ENCODE measurements around the gene CRYBG1. TPM values are rescaled to one million over a fixed set of nuclear protein-coding genes. Genes with fewer than 3 reads are reported as not detected.
A peak's percentile ranks its signal among the peaks of the same experiment; 100 is the strongest.

Gene CRYBG1
- total RNA-seq, 1 donor from 2014 or later, result 0.07 TPM

- H3K36me3 Mint-ChIP-seq (ENCODE audit: low read depth), result no peaks in the 10 kb centered on the region
- H3K27ac Mint-ChIP-seq (ENCODE audit: unreplicated experiment), result no peak overlapping the region
- TF ChIP-seq, protein P1, sequence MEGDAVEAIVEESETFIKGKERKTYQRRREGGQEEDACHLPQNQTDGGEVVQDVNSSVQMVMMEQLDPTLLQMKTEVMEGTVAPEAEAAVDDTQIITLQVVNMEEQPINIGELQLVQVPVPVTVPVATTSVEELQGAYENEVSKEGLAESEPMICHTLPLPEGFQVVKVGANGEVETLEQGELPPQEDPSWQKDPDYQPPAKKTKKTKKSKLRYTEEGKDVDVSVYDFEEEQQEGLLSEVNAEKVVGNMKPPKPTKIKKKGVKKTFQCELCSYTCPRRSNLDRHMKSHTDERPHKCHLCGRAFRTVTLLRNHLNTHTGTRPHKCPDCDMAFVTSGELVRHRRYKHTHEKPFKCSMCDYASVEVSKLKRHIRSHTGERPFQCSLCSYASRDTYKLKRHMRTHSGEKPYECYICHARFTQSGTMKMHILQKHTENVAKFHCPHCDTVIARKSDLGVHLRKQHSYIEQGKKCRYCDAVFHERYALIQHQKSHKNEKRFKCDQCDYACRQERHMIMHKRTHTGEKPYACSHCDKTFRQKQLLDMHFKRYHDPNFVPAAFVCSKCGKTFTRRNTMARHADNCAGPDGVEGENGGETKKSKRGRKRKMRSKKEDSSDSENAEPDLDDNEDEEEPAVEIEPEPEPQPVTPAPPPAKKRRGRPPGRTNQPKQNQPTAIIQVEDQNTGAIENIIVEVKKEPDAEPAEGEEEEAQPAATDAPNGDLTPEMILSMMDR (conservative IDR thresholded peaks at IDR 0.05), result no peak
- no peaks in the 10 kb centered on the region for H3K9me3 Mint-ChIP-seq
- no peaks in the 10 kb centered on the region for H3K4me1 Mint-ChIP-seq
- H3K27me3 Mint-ChIP-seq (ENCODE audit: low read depth), result peaks cover 12% of the 10 kb centered on the region
- no peak overlapping the region for H3K4me3 Mint-ChIP-seq
- no peak for DNase-seq (ENCODE audit: low read depth, low spot score)
Observed at GRCh38 chr6:106434530-106434929, 74.0 kb downstream of the CRYBG1 start.

DNA sequence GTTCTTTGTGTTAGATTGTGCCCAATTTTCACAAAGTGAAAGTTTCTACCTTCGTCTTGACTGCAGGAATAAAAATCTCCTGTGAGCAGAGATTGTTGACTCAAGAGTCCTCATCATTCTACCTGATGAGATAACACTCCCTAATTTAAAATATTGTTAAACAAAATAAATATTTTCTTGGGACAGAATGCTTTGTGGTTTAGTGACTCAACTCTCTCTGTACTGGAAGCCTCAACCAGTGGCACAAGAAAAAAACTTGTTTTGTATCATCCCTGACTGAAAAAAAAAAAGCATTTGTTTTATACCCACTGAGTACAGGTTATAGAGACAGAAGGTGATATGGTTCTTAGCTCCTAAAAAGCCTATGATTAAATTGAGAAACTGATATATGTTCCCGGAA, 78.9 kb downstream of the CRYBG1 start:
- Mint-ChIP-seq H3K4me1 (no peaks in the 10 kb centered on the region), H3K36me3 (ENCODE audit: low read depth) (no peaks in the 10 kb centered on the region), H3K27me3 (ENCODE audit: low read depth) (peaks cover 54% of the 10 kb centered on the region), H3K9me3 (no peaks in the 10 kb centered on the region), H3K4me3 (no peak overlapping the region), H3K27ac (ENCODE audit: unreplicated experiment) (no peak overlapping the region)
- TF ChIP-seq, protein P1 (conservative IDR thresholded peaks at IDR 0.05), result no peak
- no peak for DNase-seq (ENCODE audit: low read depth, low spot score)

DNA sequence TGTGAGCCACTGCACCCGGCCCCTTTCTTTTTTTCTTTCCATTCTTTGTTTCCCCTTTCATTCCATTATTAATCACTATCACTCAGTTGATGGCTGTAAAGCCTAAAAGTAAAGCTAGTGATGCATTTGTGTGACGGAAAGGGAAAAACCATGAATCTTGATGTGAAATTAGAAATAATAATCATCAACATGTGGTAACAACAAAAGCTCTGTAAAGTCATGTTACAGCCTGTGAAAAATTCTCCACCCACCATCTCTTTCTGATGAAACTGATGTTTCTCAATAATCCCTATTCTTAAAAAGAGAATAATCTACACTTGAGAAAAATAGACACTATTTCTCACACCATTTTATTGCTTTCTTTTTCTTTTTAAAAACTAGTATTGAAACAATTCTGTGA, 80.0 kb downstream of the CRYBG1 start:
- Mint-ChIP-seq H3K27ac (ENCODE audit: unreplicated experiment) (no peak overlapping the region), H3K36me3 (ENCODE audit: low read depth) (no peaks in the 10 kb centered on the region), H3K4me1 (peaks cover 4% of the 10 kb centered on the region), H3K27me3 (ENCODE audit: low read depth) (peaks cover 61% of the 10 kb centered on the region), H3K9me3 (no peaks in the 10 kb centered on the region), H3K4me3 (no peak overlapping the region)
- DNase-seq (ENCODE audit: low read depth, low spot score), result no peak
- TF ChIP-seq, protein P1 (conservative IDR thresholded peaks at IDR 0.05), result no peak

DNA sequence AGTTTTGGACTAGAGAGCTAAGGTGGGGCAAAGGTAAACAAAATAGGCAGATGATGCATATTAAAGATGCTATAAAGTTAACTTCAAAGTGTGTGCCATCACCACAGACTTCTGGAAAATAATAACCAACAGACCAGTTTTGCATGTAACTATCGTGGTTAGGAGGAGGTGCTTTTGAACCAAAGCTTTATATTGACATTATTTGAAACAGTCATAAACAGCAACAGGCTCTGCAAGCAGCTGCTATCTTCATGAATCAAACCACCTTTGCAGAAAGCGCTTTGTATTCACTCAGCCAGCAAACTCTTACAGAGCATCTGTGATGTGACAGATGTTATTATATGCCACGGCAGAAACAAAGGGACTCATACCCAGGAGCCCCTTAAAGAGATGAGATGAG, 81.9 kb downstream of the CRYBG1 start:
- peaks cover 61% of the 10 kb centered on the region for H3K27me3 Mint-ChIP-seq (ENCODE audit: low read depth)
- TF ChIP-seq, protein P1 (conservative IDR thresholded peaks at IDR 0.05), result no peak
- peaks cover 4% of the 10 kb centered on the region for H3K4me1 Mint-ChIP-seq
- no peak for DNase-seq (ENCODE audit: low read depth, low spot score)
- no peaks in the 10 kb centered on the region for H3K36me3 Mint-ChIP-seq (ENCODE audit: low read depth)
- H3K9me3 Mint-ChIP-seq, result no peaks in the 10 kb centered on the region
- no peak overlapping the region for H3K27ac Mint-ChIP-seq (ENCODE audit: unreplicated experiment)
- H3K4me3 Mint-ChIP-seq, result no peak overlapping the region

DNA sequence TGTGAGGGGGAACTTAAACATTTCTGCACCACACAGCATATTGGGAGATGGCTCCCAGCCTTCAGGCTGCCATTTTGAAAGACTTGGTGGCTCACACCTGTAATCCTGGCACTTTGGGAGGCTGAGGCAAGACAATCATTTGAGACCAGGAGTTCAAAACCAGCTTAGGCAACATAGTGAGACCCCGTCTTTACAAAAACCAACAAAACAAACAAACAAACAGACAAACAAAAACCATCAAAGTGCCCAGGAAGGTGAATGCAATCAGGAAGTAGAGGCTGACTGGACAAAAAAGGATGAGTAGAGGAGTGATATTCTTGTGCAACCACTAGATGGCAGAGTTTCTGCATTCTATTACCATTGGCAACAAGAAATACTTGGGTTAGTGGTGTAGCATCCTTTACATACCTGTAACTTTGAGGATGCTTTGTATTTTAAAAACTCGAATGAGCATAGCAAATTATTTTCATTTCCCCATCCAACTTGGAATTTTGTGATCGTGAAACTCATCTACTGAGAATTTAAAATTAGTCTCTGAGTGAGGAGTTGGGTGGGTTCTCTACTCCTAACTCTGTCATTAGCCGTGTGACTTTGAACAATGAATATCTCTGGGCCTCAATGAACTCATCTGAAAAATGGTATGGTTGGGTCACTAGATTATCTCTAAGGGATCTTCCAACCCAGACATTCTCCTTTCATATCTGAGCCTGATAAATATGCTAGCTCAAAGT, 84.4 kb downstream of the CRYBG1 start:
- Mint-ChIP-seq H3K27ac (ENCODE audit: unreplicated experiment) (no peak overlapping the region), H3K4me1 (peaks cover 4% of the 10 kb centered on the region), H3K36me3 (ENCODE audit: low read depth) (no peaks in the 10 kb centered on the region), H3K27me3 (ENCODE audit: low read depth) (peaks cover 45% of the 10 kb centered on the region), H3K9me3 (no peaks in the 10 kb centered on the region), H3K4me3 (no peak overlapping the region)
- DNase-seq (ENCODE audit: low read depth, low spot score), result peak; percentile 23
- TF ChIP-seq, protein P1 (conservative IDR thresholded peaks at IDR 0.05), result peak; percentile 87

Data from neural crest cell (in vitro differentiated cells).